ENCODE results near the gene ACP6. TPM values are rescaled to one million over a fixed set of nuclear protein-coding genes. Genes with fewer than 3 reads are reported as not detected.

The ACP6 gene
- total and polyA plus RNA-seq, 2 of the 13 experiments (the other 11 are each of a cell fraction or from before 2014, with no cell fraction given), result 18.1 to 33.7 TPM

DNA sequence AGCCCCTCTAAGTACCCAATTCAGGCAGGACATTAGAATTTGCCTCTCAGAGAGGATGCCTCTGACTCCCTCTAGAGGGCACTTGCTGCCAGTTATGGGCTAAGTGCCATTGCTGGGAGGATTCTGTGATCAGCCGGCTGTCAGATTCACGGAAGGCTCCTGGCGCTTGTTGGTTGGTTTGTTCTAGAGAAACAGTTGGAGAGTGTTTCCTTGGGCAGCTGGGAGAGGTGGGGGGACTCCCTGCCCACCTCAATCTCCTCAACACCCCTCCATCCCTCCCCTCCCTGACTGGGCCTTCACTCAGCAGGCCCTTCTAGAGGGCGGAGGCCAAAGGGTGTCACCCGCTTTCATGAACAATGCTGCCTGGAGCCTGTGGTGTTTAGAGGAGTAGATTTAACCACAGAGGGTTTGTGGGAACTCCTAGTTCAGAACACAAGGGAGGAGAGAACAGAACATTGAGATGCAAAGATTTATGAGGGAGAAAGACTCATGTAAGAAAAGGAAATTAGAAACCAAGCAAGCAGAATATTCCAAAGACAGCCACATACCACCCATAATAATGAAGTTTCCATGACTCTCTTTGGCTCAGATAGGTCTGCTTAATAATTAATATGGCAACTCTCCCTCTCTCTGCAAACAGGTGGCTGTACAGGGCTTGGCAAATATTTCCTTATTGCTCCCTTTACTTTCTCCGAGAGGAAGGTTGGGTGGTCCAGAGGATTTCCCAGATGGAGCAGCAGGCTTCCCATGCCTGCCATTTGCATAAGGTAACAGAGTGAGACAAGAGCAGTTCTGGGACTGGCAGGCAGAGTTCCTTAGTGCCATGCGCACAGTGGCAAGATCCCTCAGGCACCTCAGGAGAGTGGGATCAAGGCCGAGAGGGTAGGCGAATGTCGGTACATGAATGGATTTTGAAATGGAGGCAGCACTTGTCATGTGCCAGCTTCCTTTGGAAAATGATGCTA lies 30.0 kb upstream of the ACP6 start (continued):
- TF ChIP-seq, protein P1, sequence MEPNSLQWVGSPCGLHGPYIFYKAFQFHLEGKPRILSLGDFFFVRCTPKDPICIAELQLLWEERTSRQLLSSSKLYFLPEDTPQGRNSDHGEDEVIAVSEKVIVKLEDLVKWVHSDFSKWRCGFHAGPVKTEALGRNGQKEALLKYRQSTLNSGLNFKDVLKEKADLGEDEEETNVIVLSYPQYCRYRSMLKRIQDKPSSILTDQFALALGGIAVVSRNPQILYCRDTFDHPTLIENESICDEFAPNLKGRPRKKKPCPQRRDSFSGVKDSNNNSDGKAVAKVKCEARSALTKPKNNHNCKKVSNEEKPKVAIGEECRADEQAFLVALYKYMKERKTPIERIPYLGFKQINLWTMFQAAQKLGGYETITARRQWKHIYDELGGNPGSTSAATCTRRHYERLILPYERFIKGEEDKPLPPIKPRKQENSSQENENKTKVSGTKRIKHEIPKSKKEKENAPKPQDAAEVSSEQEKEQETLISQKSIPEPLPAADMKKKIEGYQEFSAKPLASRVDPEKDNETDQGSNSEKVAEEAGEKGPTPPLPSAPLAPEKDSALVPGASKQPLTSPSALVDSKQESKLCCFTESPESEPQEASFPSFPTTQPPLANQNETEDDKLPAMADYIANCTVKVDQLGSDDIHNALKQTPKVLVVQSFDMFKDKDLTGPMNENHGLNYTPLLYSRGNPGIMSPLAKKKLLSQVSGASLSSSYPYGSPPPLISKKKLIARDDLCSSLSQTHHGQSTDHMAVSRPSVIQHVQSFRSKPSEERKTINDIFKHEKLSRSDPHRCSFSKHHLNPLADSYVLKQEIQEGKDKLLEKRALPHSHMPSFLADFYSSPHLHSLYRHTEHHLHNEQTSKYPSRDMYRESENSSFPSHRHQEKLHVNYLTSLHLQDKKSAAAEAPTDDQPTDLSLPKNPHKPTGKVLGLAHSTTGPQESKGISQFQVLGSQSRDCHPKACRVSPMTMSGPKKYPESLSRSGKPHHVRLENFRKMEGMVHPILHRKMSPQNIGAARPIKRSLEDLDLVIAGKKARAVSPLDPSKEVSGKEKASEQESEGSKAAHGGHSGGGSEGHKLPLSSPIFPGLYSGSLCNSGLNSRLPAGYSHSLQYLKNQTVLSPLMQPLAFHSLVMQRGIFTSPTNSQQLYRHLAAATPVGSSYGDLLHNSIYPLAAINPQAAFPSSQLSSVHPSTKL (CRISPR knock-in tag; IDR thresholded peaks at IDR 0.05), result 0 out of 2 replicates have a peak, but pooled peaks have one; percentile 24
- TF ChIP-seq SATB2 (CRISPR knock-in tag; IDR thresholded peaks at IDR 0.05), result no peak
- TF ChIP-seq, protein P2, sequence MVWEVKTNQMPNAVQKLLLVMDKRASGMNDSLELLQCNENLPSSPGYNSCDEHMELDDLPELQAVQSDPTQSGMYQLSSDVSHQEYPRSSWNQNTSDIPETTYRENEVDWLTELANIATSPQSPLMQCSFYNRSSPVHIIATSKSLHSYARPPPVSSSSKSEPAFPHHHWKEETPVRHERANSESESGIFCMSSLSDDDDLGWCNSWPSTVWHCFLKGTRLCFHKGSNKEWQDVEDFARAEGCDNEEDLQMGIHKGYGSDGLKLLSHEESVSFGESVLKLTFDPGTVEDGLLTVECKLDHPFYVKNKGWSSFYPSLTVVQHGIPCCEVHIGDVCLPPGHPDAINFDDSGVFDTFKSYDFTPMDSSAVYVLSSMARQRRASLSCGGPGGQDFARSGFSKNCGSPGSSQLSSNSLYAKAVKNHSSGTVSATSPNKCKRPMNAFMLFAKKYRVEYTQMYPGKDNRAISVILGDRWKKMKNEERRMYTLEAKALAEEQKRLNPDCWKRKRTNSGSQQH (CRISPR knock-in tag; IDR thresholded peaks at IDR 0.05; ENCODE audit: low read depth), result no peak

DNA sequence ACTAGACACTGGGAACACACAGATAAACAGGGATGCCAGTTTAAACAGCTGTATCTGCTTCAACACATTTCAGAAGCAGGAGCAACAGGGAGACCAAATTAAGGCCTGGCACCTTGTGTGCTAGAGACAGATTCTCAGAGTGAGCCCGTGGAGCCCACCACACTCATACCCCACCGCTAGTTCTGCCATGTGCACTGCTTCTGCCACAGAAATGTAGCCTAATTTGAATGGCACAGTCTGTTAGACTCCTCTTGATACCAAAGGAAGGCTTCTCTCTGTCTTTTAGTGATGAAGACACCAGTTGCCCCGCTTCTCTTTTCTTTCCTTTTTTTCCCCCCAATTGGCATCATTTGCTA lies 29.3 kb upstream of the ACP6 start:
- no peak overlapping the region for H3K4me3 ChIP-seq (replicated peaks in 1 of 3; ENCODE audit: insufficient read depth in 1 of 3, low read depth in 2 of 3, low read length in 3 of 3)
- H3K27ac ChIP-seq (ENCODE audit: extremely low read length, insufficient read depth, low read length), result no peak overlapping the region
- H4K20me1 ChIP-seq (ENCODE audit: insufficient read depth, low read length), result no peaks in the 10 kb centered on the region
- 30% methylated on average over 3 of the region's 3 CpGs for WGBS (ENCODE audit: low lambda C conversion rate)
- H3K27me3 ChIP-seq (ENCODE audit: control insufficient read depth in 1 of 2, insufficient read depth in 2 of 2, low read length in 2 of 2), result peaks cover 0 to 12% of the 10 kb centered on the region in 2 experiments; a peak in 2 of 5 replicates
- DNase-seq (ENCODE audit: low spot score), result no peak
- intact Hi-C loops (cut with micrococcal nuclease; ENCODE audit: unreplicated experiment) (loop anchor here (2.0 kb wide), 1 partner anchor 59 kb away; no protein-coding TSS in a partner anchor), in situ Hi-C loops (cut with HindIII; ENCODE audit: extremely low pct_ligation_motif_present, low pct_unique_long_range_greater_than_20kb) (no loop called here)
- H3K9me3 ChIP-seq (ENCODE audit: low read length), result no peaks in the 10 kb centered on the region
- H3K4me1 ChIP-seq (ENCODE audit: insufficient read depth, low read length), result peaks cover 9% of the 10 kb centered on the region; the same call in 1 of the 2 replicates
- no peak overlapping the region for H2AFZ ChIP-seq (ENCODE audit: low read length)
- H3K9ac ChIP-seq (ENCODE audit: insufficient read depth, low read depth, low read length), result no peak overlapping the region
- POLR2A ChIA-PET, result no interaction called here
- no peaks in the 10 kb centered on the region for H3K36me3 ChIP-seq (replicated peaks in 1 of 2; ENCODE audit: control insufficient read depth in 1 of 2, insufficient read depth in 2 of 2, low read length in 2 of 2)
- BruUV-seq (replicated peaks), result no TSS peak
- no peaks in the 10 kb centered on the region for H3K79me2 ChIP-seq (ENCODE audit: insufficient read depth, low read length)
- FAIRE-seq, result no peak
- no peak overlapping the region for H3K4me2 ChIP-seq (ENCODE audit: low read depth, low read length)
- CTCF ChIA-PET (ENCODE audit: low intra/inter-chr PET ratio, low total read pairs), result interaction anchor here (0.6 to 1.6 kb wide), 3 partner anchors 59 to 204 kb away, joined by 3 to 8 read pairs (median 6); no protein-coding TSS in a partner anchor
- no peak; the same call in 2 of the 3 replicates for ATAC-seq
- TF ChIP-seq RBAK (CRISPR knock-in tag; IDR thresholded peaks at IDR 0.05) (no peak), NFIB (CRISPR knock-in tag; IDR thresholded peaks at IDR 0.05; ENCODE audit: borderline replicate concordance) (no peak)
- TF ChIP-seq, protein P3, sequence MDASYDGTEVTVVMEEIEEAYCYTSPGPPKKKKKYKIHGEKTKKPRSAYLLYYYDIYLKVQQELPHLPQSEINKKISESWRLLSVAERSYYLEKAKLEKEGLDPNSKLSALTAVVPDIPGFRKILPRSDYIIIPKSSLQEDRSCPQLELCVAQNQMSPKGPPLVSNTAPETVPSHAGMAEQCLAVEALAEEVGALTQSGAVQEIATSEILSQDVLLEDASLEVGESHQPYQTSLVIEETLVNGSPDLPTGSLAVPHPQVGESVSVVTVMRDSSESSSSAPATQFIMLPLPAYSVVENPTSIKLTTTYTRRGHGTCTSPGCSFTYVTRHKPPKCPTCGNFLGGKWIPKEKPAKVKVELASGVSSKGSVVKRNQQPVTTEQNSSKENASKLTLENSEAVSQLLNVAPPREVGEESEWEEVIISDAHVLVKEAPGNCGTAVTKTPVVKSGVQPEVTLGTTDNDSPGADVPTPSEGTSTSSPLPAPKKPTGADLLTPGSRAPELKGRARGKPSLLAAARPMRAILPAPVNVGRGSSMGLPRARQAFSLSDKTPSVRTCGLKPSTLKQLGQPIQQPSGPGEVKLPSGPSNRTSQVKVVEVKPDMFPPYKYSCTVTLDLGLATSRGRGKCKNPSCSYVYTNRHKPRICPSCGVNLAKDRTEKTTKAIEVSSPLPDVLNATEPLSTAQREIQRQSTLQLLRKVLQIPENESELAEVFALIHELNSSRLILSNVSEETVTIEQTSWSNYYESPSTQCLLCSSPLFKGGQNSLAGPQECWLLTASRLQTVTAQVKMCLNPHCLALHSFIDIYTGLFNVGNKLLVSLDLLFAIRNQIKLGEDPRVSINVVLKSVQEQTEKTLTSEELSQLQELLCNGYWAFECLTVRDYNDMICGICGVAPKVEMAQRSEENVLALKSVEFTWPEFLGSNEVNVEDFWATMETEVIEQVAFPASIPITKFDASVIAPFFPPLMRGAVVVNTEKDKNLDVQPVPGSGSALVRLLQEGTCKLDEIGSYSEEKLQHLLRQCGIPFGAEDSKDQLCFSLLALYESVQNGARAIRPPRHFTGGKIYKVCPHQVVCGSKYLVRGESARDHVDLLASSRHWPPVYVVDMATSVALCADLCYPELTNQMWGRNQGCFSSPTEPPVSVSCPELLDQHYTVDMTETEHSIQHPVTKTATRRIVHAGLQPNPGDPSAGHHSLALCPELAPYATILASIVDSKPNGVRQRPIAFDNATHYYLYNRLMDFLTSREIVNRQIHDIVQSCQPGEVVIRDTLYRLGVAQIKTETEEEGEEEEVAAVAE (CRISPR knock-in tag; IDR thresholded peaks at IDR 0.05; ENCODE audit: borderline replicate concordance), result no peak
